ENCODE measurements around the gene RXFP1.

RXFP1 gene

DNA sequence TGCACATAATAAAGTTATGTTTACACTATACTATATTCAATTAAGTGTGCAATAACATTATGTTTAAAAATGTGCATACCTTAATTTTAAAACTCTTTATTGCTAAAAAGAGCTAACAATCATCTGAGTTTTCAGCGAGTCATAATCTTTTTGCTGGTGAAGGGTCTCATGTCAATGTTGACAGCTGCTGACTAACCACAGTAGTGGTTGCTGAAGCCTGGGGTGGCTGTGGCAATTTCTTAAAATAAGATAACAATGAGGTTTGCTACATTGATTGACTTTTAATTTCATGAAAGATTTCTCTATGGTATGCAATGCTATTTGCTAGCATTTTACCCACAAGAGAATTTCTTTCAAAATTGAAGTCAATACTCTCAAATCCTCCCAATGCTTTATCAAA, 91.4 kb downstream of the RXFP1 start:
- Histone ChIP-seq H3K36me3 (ENCODE audit: control insufficient read depth, insufficient read depth, low read length) (no peaks in the 10 kb centered on the region), H3K9me3 (ENCODE audit: control insufficient read depth, low read length) (no peaks in the 10 kb centered on the region), H3K4me1 (ENCODE audit: control insufficient read depth, insufficient read depth, low read length, poor library complexity, severe bottlenecking) (no peaks in the 10 kb centered on the region), H3K27ac (ENCODE audit: low read depth, low read length, severe bottlenecking) (no peak overlapping the region), H3K4me3 (ENCODE audit: extremely low read depth, insufficient read depth, low read length, poor library complexity, severe bottlenecking) (no peak overlapping the region)
- 60% methylated on average over 1 of the region's 1 CpG; no CpG with 5 or more reads in 1 of the 2 experiments for WGBS, 2 experiments (ENCODE audit: insufficient coverage in 2 of 2)

DNA sequence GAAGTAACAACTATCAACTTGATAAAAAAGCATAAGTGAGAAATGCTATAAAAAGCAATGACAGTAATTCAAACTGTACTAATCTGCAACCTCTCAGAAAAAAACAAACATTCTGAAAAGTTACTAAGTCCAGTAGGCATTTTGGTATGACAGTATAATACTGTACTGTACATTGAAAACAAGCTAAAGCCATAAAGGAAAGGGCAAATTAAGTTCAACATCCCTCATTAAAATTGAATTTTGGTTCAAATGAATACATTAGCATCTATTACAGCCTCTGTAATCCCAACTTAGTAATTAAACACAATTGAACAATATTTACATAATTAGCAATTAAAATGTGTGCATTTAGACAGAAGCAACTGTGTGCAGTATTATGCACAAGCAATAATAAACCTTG, 96.3 kb downstream of the RXFP1 start:
- Histone ChIP-seq H3K27ac (ENCODE audit: low read depth, low read length, severe bottlenecking) (no peak overlapping the region), H3K9me3 (ENCODE audit: control insufficient read depth, low read length) (no peaks in the 10 kb centered on the region), H3K4me3 (ENCODE audit: extremely low read depth, insufficient read depth, low read length, poor library complexity, severe bottlenecking) (no peak overlapping the region), H3K36me3 (ENCODE audit: control insufficient read depth, insufficient read depth, low read length) (no peaks in the 10 kb centered on the region), H3K4me1 (ENCODE audit: control insufficient read depth, insufficient read depth, low read length, poor library complexity, severe bottlenecking) (no peaks in the 10 kb centered on the region)

DNA sequence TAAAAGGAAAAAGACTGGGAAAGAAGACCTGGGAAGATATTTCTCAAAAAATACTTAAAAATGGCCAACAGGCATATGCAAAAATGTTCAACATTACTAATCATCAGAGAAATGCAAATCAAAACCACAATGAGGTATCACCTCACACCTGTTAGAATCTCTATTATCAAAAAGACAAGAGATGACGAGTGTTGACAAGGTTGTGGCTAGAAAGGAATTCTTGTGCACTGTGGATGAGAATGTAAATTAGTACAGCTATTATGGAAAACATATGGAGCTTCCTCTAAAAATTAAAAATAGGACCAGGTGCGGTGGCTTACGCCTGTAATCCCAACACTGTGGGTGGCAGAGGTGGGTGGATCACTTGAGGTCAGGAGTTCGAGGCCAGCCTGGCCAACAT, 100.0 kb downstream of the RXFP1 start:
- no peaks in the 10 kb centered on the region for H3K9me3 ChIP-seq (ENCODE audit: control insufficient read depth, low read length)
- WGBS, 2 experiments (ENCODE audit: insufficient coverage in 2 of 2) = 100% methylated on average over 2 of the region's 4 CpGs; no CpG with 5 or more reads in 1 of the 2 experiments
- no peak overlapping the region for H3K4me3 ChIP-seq (ENCODE audit: extremely low read depth, insufficient read depth, low read length, poor library complexity, severe bottlenecking)
- no peak overlapping the region for H3K27ac ChIP-seq (ENCODE audit: low read depth, low read length, severe bottlenecking)
- no peaks in the 10 kb centered on the region for H3K36me3 ChIP-seq (ENCODE audit: control insufficient read depth, insufficient read depth, low read length)
- no peaks in the 10 kb centered on the region for H3K4me1 ChIP-seq (ENCODE audit: control insufficient read depth, insufficient read depth, low read length, poor library complexity, severe bottlenecking)

DNA sequence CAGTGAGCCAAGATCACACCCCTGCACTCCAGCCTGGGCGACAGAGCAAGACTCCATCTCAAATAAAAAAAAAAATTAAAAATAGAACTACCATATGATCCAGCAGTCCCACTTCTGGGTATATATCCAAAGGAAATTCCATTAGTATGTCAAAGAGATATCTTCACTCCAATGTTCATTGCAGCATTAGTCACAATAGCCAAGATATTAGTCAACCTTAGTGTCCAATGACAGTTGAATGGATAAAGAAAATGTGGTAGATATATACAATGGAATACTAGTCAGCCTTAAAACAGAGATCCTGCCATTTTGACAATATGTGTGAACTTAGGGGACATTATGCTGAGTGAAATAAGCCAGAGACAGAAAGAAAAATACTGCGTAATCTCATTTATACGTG, 100.6 kb downstream of the RXFP1 start:
- Histone ChIP-seq H3K4me1 (ENCODE audit: control insufficient read depth, insufficient read depth, low read length, poor library complexity, severe bottlenecking) (no peaks in the 10 kb centered on the region), H3K27ac (ENCODE audit: low read depth, low read length, severe bottlenecking) (no peak overlapping the region), H3K4me3 (ENCODE audit: extremely low read depth, insufficient read depth, low read length, poor library complexity, severe bottlenecking) (no peak overlapping the region), H3K9me3 (ENCODE audit: control insufficient read depth, low read length) (no peaks in the 10 kb centered on the region), H3K36me3 (ENCODE audit: control insufficient read depth, insufficient read depth, low read length) (no peaks in the 10 kb centered on the region)
- WGBS, 2 experiments (ENCODE audit: insufficient coverage in 2 of 2) = 80 to 93% methylated on average over 2 of the region's 3 CpGs

DNA sequence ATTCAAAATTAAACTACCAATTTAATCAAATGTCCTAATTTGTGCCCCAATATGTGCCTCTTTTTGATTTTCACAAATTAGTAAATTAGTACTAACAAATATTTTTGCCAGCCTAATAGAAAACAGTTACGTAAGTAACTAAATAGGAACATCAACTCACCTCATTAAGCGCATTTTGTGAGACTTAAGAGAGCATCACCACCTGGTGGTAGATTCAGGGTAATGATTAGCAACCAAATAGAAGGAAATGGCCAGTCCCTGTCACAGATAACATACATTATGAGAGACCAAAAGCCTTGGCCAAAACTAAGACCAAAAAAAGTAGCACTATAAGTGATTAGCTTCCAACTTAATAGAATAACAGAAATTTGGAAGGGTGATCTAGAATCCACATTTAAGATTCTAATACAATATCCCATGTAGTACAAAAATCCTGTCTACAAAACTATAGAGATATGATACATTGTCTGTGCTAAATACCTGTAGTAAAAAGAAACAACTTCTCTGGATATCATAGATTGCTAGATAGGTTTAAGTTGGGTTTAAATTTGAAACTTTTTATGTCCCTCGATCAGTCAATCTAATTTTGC, 103.3 kb downstream of the RXFP1 start:
- no peaks in the 10 kb centered on the region for H3K4me1 ChIP-seq (ENCODE audit: control insufficient read depth, insufficient read depth, low read length, poor library complexity, severe bottlenecking)
- no CpG with 5 or more reads among the region's 3 CpGs for WGBS, 2 experiments (ENCODE audit: insufficient coverage in 2 of 2)
- H3K36me3 ChIP-seq (ENCODE audit: control insufficient read depth, insufficient read depth, low read length) = no peaks in the 10 kb centered on the region
- H3K27ac ChIP-seq (ENCODE audit: low read depth, low read length, severe bottlenecking) = no peak overlapping the region
- H3K9me3 ChIP-seq (ENCODE audit: control insufficient read depth, low read length) = no peaks in the 10 kb centered on the region
- H3K4me3 ChIP-seq (ENCODE audit: extremely low read depth, insufficient read depth, low read length, poor library complexity, severe bottlenecking) = no peak overlapping the region

DNA sequence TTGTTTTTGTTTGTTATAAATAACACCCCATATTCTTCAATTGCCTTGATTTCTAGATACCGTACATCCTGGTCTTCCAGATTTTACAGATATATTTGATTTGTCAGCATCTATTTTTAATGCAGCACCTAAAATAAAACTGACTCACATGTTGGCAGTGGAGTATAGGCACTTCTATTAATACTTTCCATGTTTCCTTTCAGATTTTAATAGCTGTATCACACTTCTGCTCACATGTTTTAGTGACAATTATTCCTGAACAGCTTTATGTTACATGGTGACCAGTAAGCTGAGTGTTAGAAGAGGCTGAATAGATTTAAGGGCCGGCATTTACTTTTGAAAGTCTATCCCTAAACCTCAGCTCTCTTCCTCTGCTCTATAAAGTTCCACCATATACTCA, 103.9 kb downstream of the RXFP1 start:
- Histone ChIP-seq H3K27ac (ENCODE audit: low read depth, low read length, severe bottlenecking) (no peak overlapping the region), H3K4me1 (ENCODE audit: control insufficient read depth, insufficient read depth, low read length, poor library complexity, severe bottlenecking) (no peaks in the 10 kb centered on the region), H3K4me3 (ENCODE audit: extremely low read depth, insufficient read depth, low read length, poor library complexity, severe bottlenecking) (no peak overlapping the region), H3K9me3 (ENCODE audit: control insufficient read depth, low read length) (no peaks in the 10 kb centered on the region), H3K36me3 (ENCODE audit: control insufficient read depth, insufficient read depth, low read length) (no peaks in the 10 kb centered on the region)
- no CpG with 5 or more reads among the region's 2 CpGs for WGBS, 2 experiments (ENCODE audit: insufficient coverage in 2 of 2)

DNA sequence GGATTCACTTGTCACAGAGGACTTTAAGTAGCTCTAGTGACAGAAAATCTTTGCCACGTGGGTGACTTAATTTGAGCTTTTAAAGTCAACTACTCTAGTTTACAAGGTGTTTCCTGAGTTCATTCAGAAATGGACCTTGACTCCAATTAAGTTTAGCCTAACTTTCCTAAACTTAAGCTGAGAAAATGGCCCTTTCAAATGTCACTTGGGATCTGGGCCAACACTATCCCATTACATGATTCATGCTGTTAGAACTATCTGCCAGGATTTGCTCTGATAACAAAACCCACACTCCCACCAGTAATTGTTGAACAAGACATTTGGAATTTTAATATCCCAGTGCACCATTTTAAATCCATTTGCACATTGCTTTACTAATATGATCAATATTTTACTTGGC, 109.2 kb downstream of the RXFP1 start:
- no peak overlapping the region for H3K27ac ChIP-seq (ENCODE audit: low read depth, low read length, severe bottlenecking)
- 60 to 67% methylated on average over 1 of the region's 1 CpG for WGBS, 2 experiments (ENCODE audit: insufficient coverage in 2 of 2)
- no peaks in the 10 kb centered on the region for H3K4me1 ChIP-seq (ENCODE audit: control insufficient read depth, insufficient read depth, low read length, poor library complexity, severe bottlenecking)
- no peaks in the 10 kb centered on the region for H3K9me3 ChIP-seq (ENCODE audit: control insufficient read depth, low read length)
- H3K4me3 ChIP-seq (ENCODE audit: extremely low read depth, insufficient read depth, low read length, poor library complexity, severe bottlenecking) = no peak overlapping the region
- H3K36me3 ChIP-seq (ENCODE audit: control insufficient read depth, insufficient read depth, low read length) = no peaks in the 10 kb centered on the region

DNA sequence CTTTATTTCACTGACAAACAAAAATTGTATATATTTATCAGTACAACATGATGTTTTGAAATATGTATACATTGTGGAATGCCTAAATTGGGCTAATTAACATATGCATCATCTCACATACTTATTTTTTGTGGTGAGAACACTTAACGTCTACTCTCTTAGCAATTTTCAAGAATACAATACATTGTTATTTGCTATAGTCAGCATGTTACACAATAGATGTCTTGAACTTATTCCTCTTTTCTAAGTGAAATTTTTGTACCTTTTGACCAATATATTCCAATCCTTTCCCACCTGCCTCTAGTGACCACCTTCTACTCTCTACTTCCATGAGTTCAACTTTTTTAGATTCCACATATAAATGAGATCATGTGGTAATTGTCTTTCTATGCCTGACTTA, 114.9 kb downstream of the RXFP1 start:
- no peaks in the 10 kb centered on the region for H3K36me3 ChIP-seq (ENCODE audit: control insufficient read depth, insufficient read depth, low read length)
- no peak overlapping the region for H3K4me3 ChIP-seq (ENCODE audit: extremely low read depth, insufficient read depth, low read length, poor library complexity, severe bottlenecking)
- WGBS, 2 experiments (ENCODE audit: insufficient coverage in 2 of 2) = no CpG with 5 or more reads among the region's 1 CpG
- no peaks in the 10 kb centered on the region for H3K9me3 ChIP-seq (ENCODE audit: control insufficient read depth, low read length)
- no peak overlapping the region for H3K27ac ChIP-seq (ENCODE audit: low read depth, low read length, severe bottlenecking)
- no peaks in the 10 kb centered on the region for H3K4me1 ChIP-seq (ENCODE audit: control insufficient read depth, insufficient read depth, low read length, poor library complexity, severe bottlenecking)

DNA sequence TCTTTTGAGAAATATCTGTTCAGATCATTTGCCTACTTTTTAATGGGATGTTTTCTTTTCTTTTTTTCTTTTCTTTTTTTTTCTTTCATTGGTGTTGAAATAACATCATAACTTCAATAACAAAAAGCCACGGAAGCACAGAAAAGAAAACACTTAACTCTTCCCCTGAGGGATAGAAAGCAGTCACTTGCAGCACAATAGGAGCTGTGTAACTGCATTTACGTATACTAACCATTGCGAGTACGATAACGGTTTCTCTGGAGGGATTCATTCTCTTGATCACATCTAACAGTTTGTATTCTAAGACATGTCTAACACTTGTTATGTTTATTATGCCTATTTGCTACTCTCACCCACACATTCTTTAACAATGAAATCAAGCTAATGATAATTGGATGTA, 122.7 kb downstream of the RXFP1 start:
- no peak overlapping the region for H3K27ac ChIP-seq (ENCODE audit: low read depth, low read length, severe bottlenecking)
- H3K4me1 ChIP-seq (ENCODE audit: control insufficient read depth, insufficient read depth, low read length, poor library complexity, severe bottlenecking) = no peaks in the 10 kb centered on the region
- H3K9me3 ChIP-seq (ENCODE audit: control insufficient read depth, low read length) = no peaks in the 10 kb centered on the region
- no peak overlapping the region for H3K4me3 ChIP-seq (ENCODE audit: extremely low read depth, insufficient read depth, low read length, poor library complexity, severe bottlenecking)
- no peaks in the 10 kb centered on the region for H3K36me3 ChIP-seq (ENCODE audit: control insufficient read depth, insufficient read depth, low read length)
- 100% methylated on average over 1 of the region's 5 CpGs; no CpG with 5 or more reads in 1 of the 2 experiments for WGBS, 2 experiments (ENCODE audit: insufficient coverage in 2 of 2)

DNA sequence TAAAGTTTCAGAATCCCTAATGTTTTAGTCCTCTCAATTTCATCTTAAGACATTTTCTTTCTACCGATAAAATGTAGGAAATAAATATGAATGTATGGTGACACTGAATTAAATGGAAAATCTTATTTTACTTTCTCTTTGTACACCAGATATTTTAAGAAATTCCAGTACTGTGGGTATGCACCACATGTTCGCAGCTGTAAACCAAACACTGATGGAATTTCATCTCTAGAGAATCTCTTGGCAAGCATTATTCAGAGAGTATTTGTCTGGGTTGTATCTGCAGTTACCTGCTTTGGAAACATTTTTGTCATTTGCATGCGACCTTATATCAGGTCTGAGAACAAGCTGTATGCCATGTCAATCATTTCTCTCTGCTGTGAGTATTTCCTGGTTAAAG, 123.1 kb downstream of the RXFP1 start:
- 90 to 100% methylated on average over 2 of the region's 3 CpGs for WGBS, 2 experiments (ENCODE audit: insufficient coverage in 2 of 2)
- H3K36me3 ChIP-seq (ENCODE audit: control insufficient read depth, insufficient read depth, low read length) = no peaks in the 10 kb centered on the region
- no peak overlapping the region for H3K27ac ChIP-seq (ENCODE audit: low read depth, low read length, severe bottlenecking)
- no peaks in the 10 kb centered on the region for H3K4me1 ChIP-seq (ENCODE audit: control insufficient read depth, insufficient read depth, low read length, poor library complexity, severe bottlenecking)
- no peaks in the 10 kb centered on the region for H3K9me3 ChIP-seq (ENCODE audit: control insufficient read depth, low read length)
- no peak overlapping the region for H3K4me3 ChIP-seq (ENCODE audit: extremely low read depth, insufficient read depth, low read length, poor library complexity, severe bottlenecking)

DNA sequence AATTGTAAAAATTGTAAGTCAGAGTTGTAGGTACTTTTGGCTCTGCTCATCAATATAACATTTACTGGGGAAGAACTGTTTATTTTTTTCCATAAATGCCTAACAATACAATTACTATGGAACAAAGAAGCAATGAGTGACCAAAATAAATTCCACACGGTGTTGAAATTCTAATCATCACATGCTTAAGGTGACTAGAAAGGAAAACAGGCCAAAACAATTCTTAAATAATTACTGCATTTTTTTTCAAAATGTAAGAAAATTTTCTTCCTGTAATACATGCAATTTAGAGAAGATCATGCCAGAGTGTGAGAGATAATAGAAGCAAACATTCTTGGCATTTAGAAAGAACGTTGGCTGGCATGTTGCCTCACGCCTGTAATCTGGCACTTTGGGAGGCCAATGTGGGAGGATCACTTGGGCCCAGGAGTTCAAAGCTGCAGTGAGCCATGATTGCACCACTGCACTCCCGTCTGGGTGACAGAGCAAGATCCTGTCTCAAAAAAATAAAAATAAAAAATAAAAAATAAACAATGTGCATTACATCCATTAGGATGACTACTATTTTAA, 127.5 kb downstream of the RXFP1 start:
- 89 to 95% methylated on average over 2 of the region's 4 CpGs for WGBS, 2 experiments (ENCODE audit: insufficient coverage in 2 of 2)

More for the DNA sequence above, 127.5 kb downstream of the RXFP1 start:
- no peaks in the 10 kb centered on the region for H3K9me3 ChIP-seq (ENCODE audit: control insufficient read depth, low read length)
- H3K4me3 ChIP-seq (ENCODE audit: extremely low read depth, insufficient read depth, low read length, poor library complexity, severe bottlenecking) = no peak overlapping the region
- no peak overlapping the region for H3K27ac ChIP-seq (ENCODE audit: low read depth, low read length, severe bottlenecking)
- H3K4me1 ChIP-seq (ENCODE audit: control insufficient read depth, insufficient read depth, low read length, poor library complexity, severe bottlenecking) = no peaks in the 10 kb centered on the region
- no peaks in the 10 kb centered on the region for H3K36me3 ChIP-seq (ENCODE audit: control insufficient read depth, insufficient read depth, low read length)
